HepG2 (cell line): ENCODE measurements around the gene PDPR. TPM values are rescaled to one million over a fixed set of nuclear protein-coding genes. Genes with fewer than 3 reads are reported as not detected.
A peak's percentile ranks its signal among the peaks of the same experiment; 100 is the strongest.

Source experiments
- ARID3A ChIP-seq: IDR thresholded peaks from 2 replicates; pipeline ENCODE4 v1.6.1; 2012; ENCODE audit warnings: low read depth, low read length, improper control_type of control experiment
- BCL6 ChIP-seq: IDR thresholded peaks from 2 replicates; pipeline ENCODE4 v1.6.1; 2016; ENCODE audit warnings: missing genetic modification reagents, missing compliant biosample characterization
- DR1 ChIP-seq: sonication (generic); formaldehyde crosslinking; IDR thresholded peaks from 2 replicates; pipeline ENCODE4 v1.8.0; 2021; ENCODE audit warnings: mild to moderate bottlenecking, missing genetic modification reagents, inconsistent platforms
- HNF4G ChIP-seq, 2 experiments: sonication (generic) in 1 of 2; formaldehyde crosslinking in 1 of 2; IDR thresholded peaks; 2 replicates each; pipeline versions ENCODE4 v1.4.0 to v1.6.1; 2011 to 2020; ENCODE audit warnings: borderline replicate concordance in 2 of 2, low read depth in 2 of 2, mild to moderate bottlenecking in 2 of 2, low read length in 1 of 2, missing genetic modification reagents in 1 of 2, moderate library complexity in 1 of 2
- KDM5B ChIP-seq: sonication (generic); formaldehyde crosslinking; IDR thresholded peaks from 2 replicates; pipeline ENCODE4 v1.4.0; 2020; ENCODE audit warnings: missing genetic modification reagents, mild to moderate bottlenecking, borderline replicate concordance
- MAFF ChIP-seq: IDR thresholded peaks from 2 replicates; pipeline ENCODE4 v1.6.1; 2011; ENCODE audit warnings: low read depth, low read length, improper control_type of control experiment
- NFE2 ChIP-seq: sonication (generic); formaldehyde crosslinking; IDR thresholded peaks from 2 replicates; pipeline ENCODE4 v1.4.0; 2020; ENCODE audit warnings: missing genetic modification reagents
- NFE2L2 ChIP-seq: fragments of 150-350 bp; IDR thresholded peaks from 2 replicates; pipeline ENCODE4 v1.6.1; 2014; ENCODE audit warnings: low read length
- NFYC ChIP-seq: IDR thresholded peaks from 2 replicates; pipeline ENCODE4 v1.6.1; 2016; ENCODE audit warnings: missing genetic modification reagents, missing compliant biosample characterization
- RBAK ChIP-seq: sonication (generic); formaldehyde crosslinking; IDR thresholded peaks from 2 replicates; pipeline ENCODE4 v1.5.1; 2020; ENCODE audit warnings: mild to moderate bottlenecking, missing genetic modification reagents
- TSC22D2 ChIP-seq: sonication (generic); formaldehyde crosslinking; IDR thresholded peaks from 2 replicates; pipeline ENCODE4 v1.5.1; 2020; ENCODE audit warnings: missing genetic modification reagents, mild to moderate bottlenecking, borderline replicate concordance
- ZKSCAN5 ChIP-seq: sonication (generic); formaldehyde crosslinking; IDR thresholded peaks from 2 replicates; pipeline ENCODE4 v1.5.1; 2020; ENCODE audit warnings: mild to moderate bottlenecking, missing genetic modification reagents
- ZNF232 ChIP-seq: sonication (generic); formaldehyde crosslinking; IDR thresholded peaks from 2 replicates; pipeline ENCODE4 v1.4.0; 2020; ENCODE audit warnings: missing genetic modification reagents, borderline replicate concordance
- ZNF263 ChIP-seq: sonication (generic); formaldehyde crosslinking; IDR thresholded peaks from 2 replicates; pipeline ENCODE4 v1.4.0; 2020; ENCODE audit warnings: missing genetic modification reagents
- ZNF354B ChIP-seq: sonication (generic); formaldehyde crosslinking; IDR thresholded peaks from 2 replicates; pipeline ENCODE4 v1.8.0; 2022; ENCODE audit warnings: mild to moderate bottlenecking, missing genetic modification reagents
- ZNF512B ChIP-seq: sonication (generic); formaldehyde crosslinking; IDR thresholded peaks from 2 replicates; pipeline ENCODE4 v1.5.1; 2020; ENCODE audit warnings: missing genetic modification reagents, mild to moderate bottlenecking, borderline replicate concordance
- ZNF790 ChIP-seq: sonication (generic); formaldehyde crosslinking; IDR thresholded peaks from 2 replicates; pipeline ENCODE4 v1.8.0; 2022; ENCODE audit warnings: missing genetic modification reagents, mild to moderate bottlenecking, borderline replicate concordance
- polyA plus RNA-seq, 8 experiments: library from polyadenylated mRNA; depleted of rRNA in 3 of 8; stranded (reverse) in 7 of 8; unstranded in 1 of 8; fragments of >200 nt; fragmentation: Illumina TruSeq in 4 of 8; extraction: Trizol in 4 of 8; gene quantifications; 2 replicates each; pipeline versions ENCODE4 v1.2.1 to v1.2.3, GENCODE V29; 2011 to 2016; ENCODE audit warnings: low read depth in 4 of 8, missing spikeins in 1 of 8, mixed read lengths in 1 of 8; ENCODE audit not compliant: insufficient read depth in 1 of 8
- total RNA-seq, 5 experiments: library from RNA; depleted of rRNA; stranded (reverse); fragments of >200 nt; fragmentation: Illumina TruSeq; extraction: Trizol; gene quantifications; 2 replicates each; pipeline ENCODE4 v1.2.3, GENCODE V29; 2016; ENCODE audit warnings: low read depth in 1 of 5
- TF ChIP-seq, protein P1 (sequence below): sonication (generic); formaldehyde crosslinking; IDR thresholded peaks from 2 replicates; pipeline ENCODE4 v1.5.1; 2020; ENCODE audit warnings: missing genetic modification reagents, mild to moderate bottlenecking, borderline replicate concordance
- TF ChIP-seq, protein P2 (sequence below): sonication (generic); formaldehyde crosslinking; IDR thresholded peaks from 2 replicates; pipeline ENCODE4 v1.4.0; 2020; ENCODE audit warnings: missing genetic modification reagents

Gene PDPR
- total and polyA plus RNA-seq, 2 of the 13 experiments (the other 11 are each of a cell fraction or from before 2014, with no cell fraction given): 19.5 to 29.9 TPM

- TF ChIP-seq KDM5B (CRISPR knock-in tag): peak; percentile 72; the same call in 1 of the 2 replicates
- TF ChIP-seq ZNF790 (CRISPR knock-in tag): no peak
- no peak for TF ChIP-seq ZNF232
- TF ChIP-seq ZNF263 (CRISPR knock-in tag): no peak
- no peak for TF ChIP-seq ZNF354B (CRISPR knock-in tag)
- TF ChIP-seq NFE2L2: peak; percentile 85
- TF ChIP-seq RBAK (CRISPR knock-in tag): no peak; the same call in 1 of the 2 replicates
- TF ChIP-seq NFYC (CRISPR knock-in tag): no peak
- TF ChIP-seq BCL6 (CRISPR knock-in tag): 0 out of 2 replicates have a peak, but pooled peaks have one; percentile 9
- TF ChIP-seq DR1 (CRISPR knock-in tag): no peak
- TF ChIP-seq, protein P1, sequence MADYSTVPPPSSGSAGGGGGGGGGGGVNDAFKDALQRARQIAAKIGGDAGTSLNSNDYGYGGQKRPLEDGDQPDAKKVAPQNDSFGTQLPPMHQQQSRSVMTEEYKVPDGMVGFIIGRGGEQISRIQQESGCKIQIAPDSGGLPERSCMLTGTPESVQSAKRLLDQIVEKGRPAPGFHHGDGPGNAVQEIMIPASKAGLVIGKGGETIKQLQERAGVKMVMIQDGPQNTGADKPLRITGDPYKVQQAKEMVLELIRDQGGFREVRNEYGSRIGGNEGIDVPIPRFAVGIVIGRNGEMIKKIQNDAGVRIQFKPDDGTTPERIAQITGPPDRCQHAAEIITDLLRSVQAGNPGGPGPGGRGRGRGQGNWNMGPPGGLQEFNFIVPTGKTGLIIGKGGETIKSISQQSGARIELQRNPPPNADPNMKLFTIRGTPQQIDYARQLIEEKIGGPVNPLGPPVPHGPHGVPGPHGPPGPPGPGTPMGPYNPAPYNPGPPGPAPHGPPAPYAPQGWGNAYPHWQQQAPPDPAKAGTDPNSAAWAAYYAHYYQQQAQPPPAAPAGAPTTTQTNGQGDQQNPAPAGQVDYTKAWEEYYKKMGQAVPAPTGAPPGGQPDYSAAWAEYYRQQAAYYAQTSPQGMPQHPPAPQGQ (CRISPR knock-in tag): no peak
- no peak for TF ChIP-seq TSC22D2 (CRISPR knock-in tag)
- TF ChIP-seq NFE2 (CRISPR knock-in tag): peak; percentile 31; the same call in 1 of the 2 replicates
- no peak for TF ChIP-seq ARID3A
- TF ChIP-seq ZNF512B: peak; percentile 52; the same call in 1 of the 2 replicates
- TF ChIP-seq, protein P2, sequence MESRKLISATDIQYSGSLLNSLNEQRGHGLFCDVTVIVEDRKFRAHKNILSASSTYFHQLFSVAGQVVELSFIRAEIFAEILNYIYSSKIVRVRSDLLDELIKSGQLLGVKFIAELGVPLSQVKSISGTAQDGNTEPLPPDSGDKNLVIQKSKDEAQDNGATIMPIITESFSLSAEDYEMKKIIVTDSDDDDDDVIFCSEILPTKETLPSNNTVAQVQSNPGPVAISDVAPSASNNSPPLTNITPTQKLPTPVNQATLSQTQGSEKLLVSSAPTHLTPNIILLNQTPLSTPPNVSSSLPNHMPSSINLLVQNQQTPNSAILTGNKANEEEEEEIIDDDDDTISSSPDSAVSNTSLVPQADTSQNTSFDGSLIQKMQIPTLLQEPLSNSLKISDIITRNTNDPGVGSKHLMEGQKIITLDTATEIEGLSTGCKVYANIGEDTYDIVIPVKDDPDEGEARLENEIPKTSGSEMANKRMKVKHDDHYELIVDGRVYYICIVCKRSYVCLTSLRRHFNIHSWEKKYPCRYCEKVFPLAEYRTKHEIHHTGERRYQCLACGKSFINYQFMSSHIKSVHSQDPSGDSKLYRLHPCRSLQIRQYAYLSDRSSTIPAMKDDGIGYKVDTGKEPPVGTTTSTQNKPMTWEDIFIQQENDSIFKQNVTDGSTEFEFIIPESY (CRISPR knock-in tag): peak; percentile 97
- peak; percentile 71; the same call in 1 of the 2 replicates for TF ChIP-seq ZKSCAN5 (CRISPR knock-in tag)
- no peak for TF ChIP-seq HNF4G (IDR thresholded peaks at IDR 0.05; ENCODE audit: borderline replicate concordance, low read depth, low read length)
- TF ChIP-seq HNF4G (CRISPR knock-in tag; IDR thresholded peaks at IDR 0.05; ENCODE audit: borderline replicate concordance, low read depth): no peak
- peak; percentile 6; the same call in 1 of the 2 replicates for TF ChIP-seq MAFF
Measured at GRCh38 chr16:70156207-70156978, 42.3 kb downstream of the PDPR start (continued).
